Adrenal gland (tissue), 12 donors: ENCODE data around the gene OR10AD1. TPM values are rescaled to one million over a fixed set of nuclear protein-coding genes. Genes with fewer than 3 reads are reported as not detected.
A peak's percentile ranks its signal among the peaks of the same experiment; 100 is the strongest.

Experiments used
- DNase-seq, 7 donors: peaks; one replicate each; pipeline ENCODE4 v3.0.0-alpha.2; 2019 to 2020
- H3K27ac ChIP-seq, 5 donors: fragments of 200-600 bp; sonication (generic) in 4 of 5; 1 replicate in 3 of 5; 2 replicates in 2 of 5; pipeline versions ENCODE4 v1.5.1 to v1.8.0; 2016 to 2020; ENCODE audit warnings: mild to moderate bottlenecking in 1 of 5
- H3K27me3 ChIP-seq: fragments of 200-600 bp; 2 replicates; pipeline ENCODE4 v1.8.0; 2021
- H3K36me3 ChIP-seq, 2 donors: fragments of 200-600 bp; replicated peaks in 1 of 2; 1 replicate in 1 of 2; 2 replicates in 1 of 2; pipeline versions ENCODE4 v1.5.1 to v1.8.0; 2018 to 2022
- H3K4me1 ChIP-seq, 2 donors: fragments of 200-600 bp; replicated peaks in 1 of 2; 1 replicate in 1 of 2; 2 replicates in 1 of 2; pipeline versions ENCODE4 v1.5.1 to v1.8.0; 2018 to 2021
- H3K4me3 ChIP-seq, 4 donors: fragments of 200-600 bp; sonication (generic) in 3 of 4; one replicate each; pipeline ENCODE4 v1.5.1; 2016 to 2018
- H3K9me3 ChIP-seq, 3 donors: fragments of 200-600 bp; sonication (generic) in 1 of 3; replicated peaks in 1 of 3; 1 replicate in 2 of 3; 2 replicates in 1 of 3; pipeline versions ENCODE4 v1.5.1 to v1.8.0; 2016 to 2021
- CTCF ChIP-seq, 6 experiments: fragments of 450-650 bp in 4 of 6; fragments of 200-600 bp in 2 of 6; sonication (generic) in 1 of 6; IDR thresholded peaks; 1 replicate in 5 of 6; 2 replicates in 1 of 6; pipeline versions ENCODE4 v1.5.1 to v1.8.0; 2016 to 2021; ENCODE audit warnings: antibody characterized with exemption in 6 of 6, mild to moderate bottlenecking in 2 of 6, moderate library complexity in 1 of 6
- POLR2A ChIP-seq, 2 donors: fragments of 450-650 bp; IDR thresholded peaks; one replicate each; pipeline ENCODE4 v1.6.1; 2017; ENCODE audit warnings: antibody characterized with exemption in 2 of 2, mild to moderate bottlenecking in 2 of 2, moderate library complexity in 1 of 2
- WGBS, 4 donors: extraction: QIAGEN DNeasy Blood & Tissue Kit in 2 of 4; methylation state at CpG; one replicate each; pipeline versions ENCODE4 v1.1.5 to v1.1.7; 2013 to 2017; 5-methylcytosine and 5-hydroxymethylcytosine counted together
- intact Hi-C, 2 donors: fragments of 100-400 bp; cut with DNase I; formaldehyde crosslinking; loops; one replicate each; pipeline versions ENCODE4 v1.14.1 to v1.15.0; 2022 to 2023
- polyA plus RNA-seq, 3 donors: library from polyadenylated mRNA; stranded (reverse); fragments of 200-250 nt in 2 of 3; fragments of 350-450 nt in 1 of 3; fragmentation: Illumina TruSeq in 1 of 3; extraction: RNeasy Lipid Tissue Mini Kit (QIAGEN cat#74804) in 1 of 3; gene quantifications; one replicate each; pipeline ENCODE4 v1.2.3, GENCODE V29; 2013 to 2014
- total RNA-seq, 9 donors: library from RNA; depleted of rRNA in 4 of 9; stranded (reverse); fragments of >200 nt in 4 of 9; fragments of 120-200 nt in 1 of 9; fragmentation: NEBNext Ultra II Directional in 1 of 9; extraction: Animal tissue kit (Norgen Biotek cat#: 25700) in 1 of 9; gene quantifications; one replicate each; pipeline versions ENCODE4 v1.1.0 to v1.2.4, GENCODE V29; 2013 to 2023
- donor health status: healthy with polysubstance abuse.
- donor health status: Bipolar disorder and iron deficiency.
- donor health status: DM: yes; HTN: yes; CAD: no.
- donor health status: DM: no; HTN: no; CAD: no.
- donor health status: DM: no; HTN: no; CAD: no.
- donor health status: DM: yes; HTN: yes; CAD: no.

Gene OR10AD1
- total and polyA plus RNA-seq, 12 donors, result 0.16 TPM; not detected in 11

GRCh38 chr12:48169011-48169410 is 34.1 kb downstream of the OR10AD1 start:
- intact Hi-C loops, result loop anchor here in 1 of 2 donors (10.0 kb wide), 1 partner anchor 64 kb away; the partner anchor contains the start of gene SENP1
- Histone ChIP-seq H3K4me1 (no peaks in the 10 kb centered on the region), H3K27me3 (no peaks in the 10 kb centered on the region), H3K4me3 (no peak overlapping the region), H3K9me3 (no peaks in the 10 kb centered on the region), H3K36me3 (no peaks in the 10 kb centered on the region), H3K27ac (no peak overlapping the region)
- no peak for DNase-seq
- TF ChIP-seq POLR2A (IDR thresholded peaks at IDR 0.05), result no peak
- TF ChIP-seq CTCF (IDR thresholded peaks at IDR 0.05), result no peak
- WGBS, 4 donors, result 80 to 88% (median 83%) methylated on average over 19 of the region's 19 CpGs

GRCh38 chr12:48165089-48165981 is 37.8 kb downstream of the OR10AD1 start:
- Histone ChIP-seq H3K36me3 (no peaks in the 10 kb centered on the region), H3K9me3 (no peaks in the 10 kb centered on the region), H3K4me1 (no peaks in the 10 kb centered on the region), H3K27me3 (no peaks in the 10 kb centered on the region), H3K4me3 (no peak overlapping the region), H3K27ac (no peak overlapping the region)
- intact Hi-C loops, result loop anchor here in 1 of 2 donors (10.0 kb wide), 1 partner anchor 61 kb away; the partner anchor contains the start of gene SENP1
- DNase-seq, result peak in 4 of 7 donors; percentile 28 to 59 (median 48)
- 12 to 20% (median 15%) methylated on average over 2 of the region's 2 CpGs for WGBS, 4 donors
- TF ChIP-seq POLR2A (IDR thresholded peaks at IDR 0.05), result no peak
- peak; percentile 85 to 95 (median 90) for TF ChIP-seq CTCF (IDR thresholded peaks at IDR 0.05)

- H3K27ac ChIP-seq, result no peak overlapping the region
- H3K36me3 ChIP-seq, result no peaks in the 10 kb centered on the region
- H3K27me3 ChIP-seq, result no peaks in the 10 kb centered on the region
- WGBS, 4 donors, result 72 to 78% (median 75%) methylated on average over 2 of the region's 2 CpGs
- H3K9me3 ChIP-seq, result no peaks in the 10 kb centered on the region
- DNase-seq, result no peak
- no peaks in the 10 kb centered on the region for H3K4me1 ChIP-seq
- intact Hi-C loops, result loop anchor here (5.0 to 10.0 kb wide), 2 partner anchors 60 to 82 kb away; partner anchors contain the start of gene SENP1 (in 1 of the 2)
- TF ChIP-seq POLR2A (IDR thresholded peaks at IDR 0.05), result no peak
- no peak for TF ChIP-seq CTCF (IDR thresholded peaks at IDR 0.05)
- H3K4me3 ChIP-seq, result no peak overlapping the region
These were observed 38.6 kb downstream of the OR10AD1 start for GRCh38 chr12:48164451-48164850.

DNA sequence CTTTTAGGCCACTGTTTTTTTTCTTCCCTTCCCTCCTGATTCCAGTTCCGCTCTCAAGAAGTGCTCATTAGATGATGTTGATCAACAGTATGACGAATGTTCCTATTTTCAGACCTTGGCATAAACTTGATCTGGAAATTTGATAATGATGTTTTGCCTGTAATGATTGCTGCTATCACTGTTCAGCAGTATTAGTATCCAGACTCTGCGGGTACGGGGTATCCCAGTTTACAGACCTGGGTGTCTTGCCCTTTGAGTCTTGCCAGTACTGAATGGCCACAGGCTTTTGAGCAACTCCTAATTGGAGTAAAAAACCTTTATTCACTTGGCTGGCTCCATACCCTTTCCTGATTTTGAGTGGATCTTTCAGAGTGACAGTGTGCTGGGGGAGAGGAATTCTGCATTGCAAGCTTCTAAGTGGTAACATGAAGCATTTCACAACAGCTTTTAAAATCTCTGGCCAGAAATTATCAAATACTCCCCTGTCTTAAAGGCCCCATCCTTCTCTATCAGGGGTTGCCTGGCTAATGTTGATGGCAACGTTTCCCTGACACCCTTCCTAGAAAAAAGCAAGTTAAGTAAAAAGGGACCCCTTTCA is 39.8 kb downstream of the OR10AD1 start:
- Histone ChIP-seq H3K27ac (no peak overlapping the region), H3K36me3 (no peaks in the 10 kb centered on the region), H3K4me3 (no peak overlapping the region), H3K27me3 (no peaks in the 10 kb centered on the region), H3K9me3 (no peaks in the 10 kb centered on the region), H3K4me1 (no peaks in the 10 kb centered on the region)
- intact Hi-C loops, result loop anchor here (5.0 to 10.0 kb wide), 2 partner anchors 58 to 81 kb away; partner anchors contain the start of gene SENP1 (in 1 of the 2)
- 51 to 68% (median 59%) methylated on average over 5 of the region's 5 CpGs for WGBS, 4 donors
- no peak for DNase-seq
- TF ChIP-seq CTCF (IDR thresholded peaks at IDR 0.05) (no peak), POLR2A (IDR thresholded peaks at IDR 0.05) (no peak)
